GM11168 (cell line): ENCODE data around the gene TGFBRAP1.

Source experiments
- in situ Hi-C: fragments of 300-500 bp; cut with MboI; formaldehyde crosslinking; loops from one replicate; pipeline ENCODE4 v1.12.0; 2022; ENCODE audit warnings: low sequenced_read_pairs; ENCODE audit not compliant: unreplicated experiment

The TGFBRAP1 gene

GRCh38 chr2:105320651-105321215 is 8.8 kb downstream of the TGFBRAP1 start:
- in situ Hi-C loops: no loop called here

DNA sequence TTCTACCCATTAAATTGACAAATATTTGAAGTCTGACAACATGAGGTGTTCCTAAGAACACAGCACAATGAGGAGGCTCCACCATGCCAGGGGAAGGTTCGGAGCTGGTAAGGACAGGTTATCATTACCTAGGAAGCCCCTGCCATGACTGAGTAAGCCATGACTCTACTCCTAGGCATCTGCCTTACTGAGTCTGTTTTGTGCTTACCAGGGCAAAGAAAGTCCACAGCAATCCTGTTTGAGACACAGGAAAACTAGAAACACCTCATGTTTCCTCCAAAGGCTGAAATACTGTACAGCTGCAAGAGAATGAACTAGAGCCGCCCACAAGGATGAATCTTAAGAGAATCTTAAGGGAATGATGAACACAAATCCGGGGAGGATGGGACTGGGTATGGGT is 11.6 kb downstream of the TGFBRAP1 start:
- in situ Hi-C loops: no loop called here

- in situ Hi-C loops: no loop called here
Measured at GRCh38 chr2:105315314-105315713, 14.2 kb downstream of the TGFBRAP1 start.

- in situ Hi-C loops: no loop called here
Measured at GRCh38 chr2:105313877-105314276, 15.7 kb downstream of the TGFBRAP1 start.

- in situ Hi-C loops: no loop called here
Measured at GRCh38 chr2:105309147-105309545, 20.4 kb downstream of the TGFBRAP1 start.

DNA sequence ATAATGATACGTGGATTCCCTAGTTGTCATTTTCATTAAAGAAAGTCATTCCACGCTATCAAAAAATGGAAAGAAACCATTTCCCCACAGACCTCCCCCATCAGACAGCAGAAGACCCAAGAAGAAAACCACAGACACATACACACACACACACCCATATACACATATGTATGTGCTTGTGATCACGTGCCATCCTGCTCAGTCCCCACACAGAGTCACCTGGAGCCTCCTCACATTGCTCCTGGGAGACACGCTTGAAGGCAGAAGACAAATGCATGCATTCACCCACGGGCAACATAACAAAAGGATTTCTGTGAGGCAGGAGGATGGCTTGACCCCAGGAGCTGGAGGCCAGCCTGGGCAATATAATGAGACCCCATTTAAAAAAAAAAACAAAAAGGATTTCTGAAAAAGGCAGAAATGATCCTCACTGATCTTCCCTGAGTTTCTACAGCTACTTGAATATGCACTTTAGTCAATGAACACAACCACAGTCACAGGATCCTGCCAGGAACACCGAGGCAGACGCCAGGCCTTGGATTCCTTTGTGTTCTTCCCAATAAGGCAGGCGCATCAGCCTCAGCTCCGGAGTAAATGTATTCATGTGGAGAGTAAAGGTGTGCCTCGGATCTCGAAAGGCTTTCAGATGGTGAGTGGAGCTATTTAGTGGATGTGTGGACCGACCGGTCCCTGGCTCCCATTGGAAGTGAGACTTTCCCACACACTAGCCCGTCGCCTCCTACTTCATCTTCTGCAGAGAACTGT is 21.0 kb downstream of the TGFBRAP1 start:
- in situ Hi-C loops: no loop called here

GRCh38 chr2:105307962-105308361 is 21.6 kb downstream of the TGFBRAP1 start:
- in situ Hi-C loops: no loop called here

GRCh38 chr2:105307550-105307949 is 22.0 kb downstream of the TGFBRAP1 start:
- in situ Hi-C loops: no loop called here

DNA sequence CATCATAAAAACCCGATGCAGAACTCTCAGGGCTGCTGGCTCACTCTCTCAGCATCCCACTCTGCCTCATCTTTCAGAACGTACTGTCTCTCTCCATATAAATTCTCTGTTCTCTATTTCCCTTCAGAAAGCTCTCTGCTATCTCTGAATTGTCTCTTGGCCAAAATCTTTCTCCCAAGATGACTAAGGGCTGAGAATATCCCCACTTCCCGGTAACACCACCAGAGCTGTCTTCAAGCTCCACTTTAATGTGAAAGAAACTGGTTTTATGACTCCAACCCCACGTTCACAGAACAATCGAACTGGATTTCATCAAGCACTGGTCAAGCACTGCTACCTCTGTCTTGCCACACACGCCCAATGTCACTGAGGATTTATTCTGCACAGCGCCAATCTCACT is 22.4 kb downstream of the TGFBRAP1 start:
- in situ Hi-C loops: no loop called here

DNA sequence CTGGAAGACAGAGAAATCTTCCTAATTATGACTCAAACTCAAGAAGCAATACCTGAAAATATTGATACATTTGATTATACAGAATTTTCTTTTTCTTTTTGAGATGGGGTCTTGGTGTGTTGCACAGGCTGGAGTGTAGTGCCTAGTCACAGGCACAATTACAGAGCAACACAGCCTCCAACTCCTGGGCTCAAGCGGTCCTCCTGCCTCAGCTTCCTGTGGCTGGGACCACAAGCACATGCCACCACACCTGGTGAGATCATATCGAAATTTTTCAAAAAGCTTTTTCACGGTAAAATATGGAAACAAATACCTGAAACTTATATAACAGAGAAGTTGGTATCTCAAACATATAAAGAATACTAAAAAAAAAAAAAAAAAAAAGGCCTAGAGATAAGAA is 27.9 kb downstream of the TGFBRAP1 start:
- in situ Hi-C loops: no loop called here

- in situ Hi-C loops: no loop called here
Measured at GRCh38 chr2:105299290-105299689, 30.2 kb downstream of the TGFBRAP1 start.

DNA sequence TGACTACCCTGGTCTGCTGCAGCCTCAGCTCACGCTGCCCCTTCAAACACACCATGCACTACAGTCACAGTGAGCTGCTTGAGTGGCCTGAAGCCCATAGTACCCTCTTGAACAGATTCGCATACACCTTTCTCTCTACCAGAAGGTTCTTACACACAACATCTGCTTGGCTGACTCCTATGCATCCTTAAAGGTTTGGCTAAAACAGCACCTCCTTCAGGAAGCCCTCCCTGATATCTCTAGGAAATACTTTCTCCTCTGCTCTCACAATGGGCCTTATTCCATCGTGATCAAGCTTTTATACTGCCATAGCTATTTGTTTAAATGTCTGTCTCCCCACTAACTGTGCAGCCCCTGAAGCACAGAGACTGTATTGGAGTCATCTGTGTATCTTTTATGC is 31.5 kb downstream of the TGFBRAP1 start:
- in situ Hi-C loops: no loop called here

DNA sequence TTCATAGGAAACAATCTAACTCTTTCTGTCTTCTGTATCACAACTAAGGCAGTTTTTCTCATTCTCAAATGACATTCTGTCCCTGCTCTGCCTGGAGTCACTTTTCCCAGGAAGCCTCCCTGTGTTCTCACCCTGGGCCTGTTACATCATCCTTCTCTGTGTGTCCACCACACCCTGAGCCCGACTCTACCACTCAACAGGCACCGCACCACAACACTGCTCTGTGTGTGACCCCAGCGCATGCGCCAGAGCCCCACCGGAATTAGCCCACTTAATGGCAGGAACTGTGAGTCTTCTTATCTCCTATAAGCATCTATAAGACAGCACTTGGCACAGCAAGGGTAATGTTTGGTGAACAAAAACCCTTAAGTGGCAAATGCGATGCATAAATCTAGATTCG is 32.3 kb downstream of the TGFBRAP1 start:
- in situ Hi-C loops: no loop called here

- in situ Hi-C loops: no loop called here
Measured at GRCh38 chr2:105296017-105296611, 33.4 kb downstream of the TGFBRAP1 start.

GRCh38 chr2:105294844-105295481 is 34.6 kb downstream of the TGFBRAP1 start:
- in situ Hi-C loops: no loop called here

GRCh38 chr2:105294046-105294445 is 35.5 kb downstream of the TGFBRAP1 start:
- in situ Hi-C loops: no loop called here

GRCh38 chr2:105291981-105292380 is 37.6 kb downstream of the TGFBRAP1 start:
- in situ Hi-C loops: no loop called here

GRCh38 chr2:105290981-105291660 is 38.4 kb downstream of the TGFBRAP1 start:
- in situ Hi-C loops: no loop called here

GRCh38 chr2:105288133-105288532 is 41.4 kb downstream of the TGFBRAP1 start:
- in situ Hi-C loops: no loop called here

DNA sequence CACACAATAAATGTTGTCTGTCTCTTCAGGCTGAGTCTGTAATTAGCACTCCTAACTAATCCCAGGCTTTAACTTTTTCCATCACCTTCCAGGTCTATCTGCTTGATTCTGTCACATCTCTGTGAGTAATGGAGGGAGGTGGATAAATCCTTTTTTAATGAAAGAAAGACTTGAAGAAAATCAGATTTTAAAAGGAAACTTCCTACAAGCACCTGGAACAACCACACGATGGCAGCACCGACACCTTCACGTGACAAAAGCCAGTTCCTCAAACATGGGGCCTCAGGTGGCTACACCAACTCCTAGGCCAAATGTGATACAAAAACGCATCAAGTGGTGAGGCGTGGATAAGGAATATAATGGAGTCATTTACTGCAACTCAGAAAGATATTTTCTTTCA is 41.8 kb downstream of the TGFBRAP1 start:
- in situ Hi-C loops: no loop called here

GRCh38 chr2:105283532-105283931 is 46.0 kb downstream of the TGFBRAP1 start:
- in situ Hi-C loops: no loop called here
